ENCODE data around the gene TRHDE. TPM values are rescaled to one million over a fixed set of nuclear protein-coding genes. Genes with fewer than 3 reads are reported as not detected.

The TRHDE gene
- total and polyA plus RNA-seq, 9 donors: 3.4 to 35.5 (median 18.2) TPM

DNA sequence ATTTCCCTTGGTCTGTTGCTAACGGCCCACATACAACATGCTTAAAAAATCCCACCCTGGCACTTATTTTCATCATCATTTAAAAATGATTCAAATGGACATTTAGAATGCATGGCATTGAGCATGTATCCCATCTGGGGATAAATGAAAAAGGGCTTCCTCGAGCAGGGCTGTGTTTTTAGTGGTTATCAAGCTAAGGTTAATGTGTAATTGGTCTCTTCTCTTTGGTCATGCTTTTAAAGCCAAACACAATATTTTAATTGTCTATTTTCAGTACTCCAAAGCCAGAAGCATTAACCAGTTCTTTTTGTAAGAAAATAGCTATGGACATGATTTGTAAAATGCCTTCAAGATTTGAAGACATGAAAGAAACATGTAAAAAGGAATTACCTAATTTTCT lies 1.9 kb upstream of the TRHDE start:
- intact Hi-C loops (cut with DNase I): no loop called here
- Histone ChIP-seq H3K9me3 (no peaks in the 10 kb centered on the region), H3K27ac (no peak overlapping the region), H3K36me3 (no peaks in the 10 kb centered on the region), H3K4me1 (ENCODE audit: insufficient read depth) (peaks cover 3% of the 10 kb centered on the region), H3K27me3 (no peaks in the 10 kb centered on the region), H3K4me3 (no peak overlapping the region)
- 33 to 44% (median 36%) methylated on average over 2 of the region's 2 CpGs for WGBS, 3 donors
- no peak for TF ChIP-seq EP300 (IDR thresholded peaks at IDR 0.05)
- TF ChIP-seq, protein P1, sequence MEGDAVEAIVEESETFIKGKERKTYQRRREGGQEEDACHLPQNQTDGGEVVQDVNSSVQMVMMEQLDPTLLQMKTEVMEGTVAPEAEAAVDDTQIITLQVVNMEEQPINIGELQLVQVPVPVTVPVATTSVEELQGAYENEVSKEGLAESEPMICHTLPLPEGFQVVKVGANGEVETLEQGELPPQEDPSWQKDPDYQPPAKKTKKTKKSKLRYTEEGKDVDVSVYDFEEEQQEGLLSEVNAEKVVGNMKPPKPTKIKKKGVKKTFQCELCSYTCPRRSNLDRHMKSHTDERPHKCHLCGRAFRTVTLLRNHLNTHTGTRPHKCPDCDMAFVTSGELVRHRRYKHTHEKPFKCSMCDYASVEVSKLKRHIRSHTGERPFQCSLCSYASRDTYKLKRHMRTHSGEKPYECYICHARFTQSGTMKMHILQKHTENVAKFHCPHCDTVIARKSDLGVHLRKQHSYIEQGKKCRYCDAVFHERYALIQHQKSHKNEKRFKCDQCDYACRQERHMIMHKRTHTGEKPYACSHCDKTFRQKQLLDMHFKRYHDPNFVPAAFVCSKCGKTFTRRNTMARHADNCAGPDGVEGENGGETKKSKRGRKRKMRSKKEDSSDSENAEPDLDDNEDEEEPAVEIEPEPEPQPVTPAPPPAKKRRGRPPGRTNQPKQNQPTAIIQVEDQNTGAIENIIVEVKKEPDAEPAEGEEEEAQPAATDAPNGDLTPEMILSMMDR (IDR thresholded peaks at IDR 0.05): no peak
- no peak for TF ChIP-seq POLR2A (IDR thresholded peaks at IDR 0.05)
- DNase-seq: no peak

DNA sequence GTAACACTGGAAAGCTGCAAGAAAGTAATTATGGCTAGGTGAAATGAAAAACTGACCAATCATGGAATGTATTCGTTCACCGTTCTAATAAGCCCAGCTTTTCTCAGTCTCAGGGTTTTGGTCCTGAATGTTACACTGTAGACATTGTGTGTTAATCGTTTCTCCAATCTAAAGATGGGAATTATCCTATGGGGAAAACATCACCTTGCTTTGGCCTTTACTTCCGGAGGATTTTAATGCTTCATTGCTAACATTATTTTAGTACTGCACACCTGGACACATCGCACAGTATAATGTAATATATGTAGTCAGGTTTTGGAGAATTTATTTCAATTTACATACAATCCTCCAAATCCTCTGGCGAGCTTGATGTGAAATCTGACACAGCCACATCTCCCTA lies 1.2 kb upstream of the TRHDE start:
- Histone ChIP-seq H3K27me3 (no peaks in the 10 kb centered on the region), H3K9me3 (no peaks in the 10 kb centered on the region), H3K36me3 (no peaks in the 10 kb centered on the region), H3K27ac (peak overlapping the region; percentile 87 to 93), H3K4me1 (ENCODE audit: insufficient read depth) (peaks cover 3% of the 10 kb centered on the region), H3K4me3 (peak overlapping the region; percentile 60)
- intact Hi-C loops (cut with DNase I): no loop called here
- WGBS, 3 donors: 47 to 48% (median 47%) methylated on average over 6 of the region's 6 CpGs
- TF ChIP-seq POLR2A (IDR thresholded peaks at IDR 0.05): no peak
- TF ChIP-seq EP300 (IDR thresholded peaks at IDR 0.05): no peak
- TF ChIP-seq, protein P1 (IDR thresholded peaks at IDR 0.05): no peak
- no peak for DNase-seq

DNA sequence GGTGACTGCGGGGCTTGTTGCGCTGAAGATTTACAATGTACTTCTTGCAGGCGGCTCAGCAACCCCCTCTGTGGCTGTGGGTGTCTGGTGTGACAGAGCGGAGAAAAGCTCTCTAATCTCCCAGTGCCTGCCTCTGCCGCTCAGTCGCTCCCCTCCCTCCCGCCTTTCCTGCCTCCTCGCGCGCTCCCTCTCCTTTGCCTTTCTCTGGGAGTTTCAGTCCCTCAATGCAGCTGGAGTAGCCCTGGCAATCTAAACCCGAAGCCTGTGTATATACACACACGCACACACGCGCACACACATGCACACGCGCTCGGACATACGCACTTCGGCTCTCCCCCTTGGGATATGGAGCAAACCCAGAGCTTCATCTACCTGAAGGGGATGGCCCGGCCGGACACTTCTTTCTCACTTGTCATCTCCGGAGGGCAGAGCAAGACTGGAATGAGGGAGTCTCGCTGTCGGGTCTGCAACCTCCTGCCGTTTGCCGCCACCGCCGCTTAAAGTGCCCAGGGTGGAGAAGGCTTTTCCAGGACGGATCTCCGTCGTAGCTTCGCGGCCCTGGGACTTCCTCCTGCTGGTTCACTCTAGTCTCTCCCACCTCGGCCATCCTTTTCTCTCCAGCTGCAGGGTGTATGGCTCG lies 599 bp upstream of the TRHDE start:
- Histone ChIP-seq H3K27me3 (no peaks in the 10 kb centered on the region), H3K27ac (peak overlapping the region; percentile 87 to 93), H3K9me3 (no peaks in the 10 kb centered on the region), H3K4me3 (peak overlapping the region; percentile 60), H3K36me3 (no peaks in the 10 kb centered on the region), H3K4me1 (ENCODE audit: insufficient read depth) (peaks cover 3% of the 10 kb centered on the region)
- 0 to 1% (median 0%) methylated on average over 35 of the region's 35 CpGs for WGBS, 3 donors
- TF ChIP-seq POLR2A (IDR thresholded peaks at IDR 0.05): no peak
- TF ChIP-seq, protein P1 (IDR thresholded peaks at IDR 0.05): no peak
- TF ChIP-seq EP300 (IDR thresholded peaks at IDR 0.05): no peak
- peak; percentile 44 to 60 (median 48) for DNase-seq
- intact Hi-C loops (cut with DNase I): no loop called here

DNA sequence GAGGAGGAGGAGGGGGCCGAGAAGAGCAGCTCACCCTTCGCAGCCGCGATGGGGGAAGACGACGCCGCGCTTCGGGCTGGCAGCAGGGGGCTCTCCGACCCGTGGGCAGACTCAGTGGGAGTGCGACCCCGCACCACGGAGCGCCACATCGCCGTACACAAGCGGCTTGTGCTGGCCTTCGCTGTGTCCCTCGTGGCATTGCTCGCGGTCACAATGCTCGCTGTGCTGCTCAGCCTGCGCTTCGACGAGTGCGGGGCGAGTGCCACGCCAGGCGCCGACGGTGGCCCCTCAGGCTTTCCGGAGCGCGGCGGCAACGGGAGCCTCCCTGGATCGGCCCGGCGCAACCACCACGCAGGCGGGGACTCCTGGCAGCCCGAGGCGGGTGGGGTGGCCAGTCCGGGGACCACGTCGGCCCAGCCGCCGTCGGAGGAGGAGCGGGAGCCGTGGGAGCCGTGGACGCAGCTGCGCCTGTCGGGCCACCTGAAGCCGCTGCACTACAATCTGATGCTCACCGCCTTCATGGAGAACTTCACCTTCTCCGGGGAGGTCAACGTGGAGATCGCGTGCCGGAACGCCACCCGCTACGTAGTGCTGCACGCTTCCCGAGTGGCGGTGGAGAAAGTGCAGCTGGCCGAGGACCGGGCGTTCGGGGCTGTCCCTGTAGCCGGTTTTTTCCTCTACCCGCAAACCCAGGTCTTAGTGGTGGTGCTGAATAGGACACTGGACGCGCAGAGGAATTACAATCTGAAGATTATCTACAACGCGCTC lies 745 bp downstream of the TRHDE start:
- peaks cover 3% of the 10 kb centered on the region for H3K4me1 ChIP-seq (ENCODE audit: insufficient read depth)
- WGBS, 3 donors: 0 to 1% (median 1%) methylated on average over 57 to 79 of the region's 79 CpGs
- H3K27me3 ChIP-seq: no peaks in the 10 kb centered on the region
- DNase-seq: peak; percentile 30 to 68 (median 44)
- H3K27ac ChIP-seq: peak overlapping the region; percentile 87 to 93
- no peaks in the 10 kb centered on the region for H3K36me3 ChIP-seq
- intact Hi-C loops (cut with DNase I): no loop called here
- H3K4me3 ChIP-seq: peak overlapping the region; percentile 60
- H3K9me3 ChIP-seq: no peaks in the 10 kb centered on the region
- TF ChIP-seq EP300 (IDR thresholded peaks at IDR 0.05): no peak
- no peak for TF ChIP-seq POLR2A (IDR thresholded peaks at IDR 0.05)
- TF ChIP-seq, protein P1 (IDR thresholded peaks at IDR 0.05): no peak
